Gastroesophageal sphincter (tissue), 4 donors: ENCODE results near the gene ARHGAP26. TPM values are rescaled to one million over a fixed set of nuclear protein-coding genes. Genes with fewer than 3 reads are reported as not detected.

ENCODE experiments used
- ATAC-seq: fragments of 150-250 bp; one replicate; pipeline ENCODE4 v1.9.1; 2016; ENCODE audit warnings: mild to moderate bottlenecking, moderate library complexity
- H3K27ac ChIP-seq, 4 donors: fragments of 200-600 bp; sonication (generic) in 3 of 4; 1 replicate in 3 of 4; 2 replicates in 1 of 4; pipeline ENCODE4 v1.5.1; 2016 to 2019
- H3K27me3 ChIP-seq: fragments of 200-600 bp; sonication (generic); one replicate; pipeline ENCODE4 v1.5.1; 2019
- H3K36me3 ChIP-seq, 2 donors: fragments of 200-600 bp; sonication (generic); one replicate each; pipeline ENCODE4 v1.5.1; 2019; ENCODE audit warnings: control low read depth in 1 of 2
- H3K4me1 ChIP-seq, 3 donors: fragments of 200-600 bp; sonication (generic); 1 replicate in 2 of 3; 2 replicates in 1 of 3; pipeline ENCODE4 v1.5.1; 2016 to 2019; ENCODE audit warnings: control low read depth in 2 of 3
- H3K4me3 ChIP-seq, 2 donors: fragments of 200-600 bp; sonication (generic); one replicate each; pipeline ENCODE4 v1.5.1; 2019; ENCODE audit warnings: mild to moderate bottlenecking in 1 of 2, moderate library complexity in 1 of 2
- H3K9me3 ChIP-seq, 3 donors: fragments of 200-600 bp; sonication (generic); one replicate each; pipeline ENCODE4 v1.5.1; 2017 to 2019; ENCODE audit warnings: control low read depth in 2 of 3
- CTCF ChIP-seq, 4 experiments: fragments of 200-600 bp in 2 of 4; fragments of 450-650 bp in 2 of 4; sonication (generic) in 1 of 4; IDR thresholded peaks; one replicate each; pipeline ENCODE4 v1.5.1; 2017 to 2019; ENCODE audit warnings: antibody characterized with exemption in 4 of 4, mild to moderate bottlenecking in 2 of 4, moderate library complexity in 2 of 4
- EP300 ChIP-seq: sonication (generic); formaldehyde crosslinking; IDR thresholded peaks from one replicate; pipeline ENCODE4 v1.6.1; 2017; ENCODE audit warnings: antibody characterized with exemption, mild to moderate bottlenecking
- POLR2A ChIP-seq, 2 donors: fragments of 450-650 bp; IDR thresholded peaks; one replicate each; pipeline ENCODE4 v1.6.1; 2017; ENCODE audit warnings: antibody characterized with exemption in 2 of 2, mild to moderate bottlenecking in 2 of 2, moderate library complexity in 1 of 2
- POLR2AphosphoS5 ChIP-seq: sonication (generic); formaldehyde crosslinking; IDR thresholded peaks from one replicate; pipeline ENCODE4 v1.6.1; 2017; ENCODE audit warnings: antibody characterized with exemption
- WGBS, 2 donors: methylation state at CpG; one replicate each; pipeline ENCODE4 v1.1.5; 2018; ENCODE audit warnings: low coverage in 1 of 2; 5-methylcytosine and 5-hydroxymethylcytosine counted together
- total RNA-seq, 4 donors: library from RNA; depleted of rRNA; stranded (reverse); fragments of >200 nt; gene quantifications; one replicate each; pipeline ENCODE4 v1.1.0, GENCODE V29; 2016

Gene ARHGAP26
- total RNA-seq, 4 donors from 2014 or later = 15.2 to 41.7 (median 31.7) TPM

DNA sequence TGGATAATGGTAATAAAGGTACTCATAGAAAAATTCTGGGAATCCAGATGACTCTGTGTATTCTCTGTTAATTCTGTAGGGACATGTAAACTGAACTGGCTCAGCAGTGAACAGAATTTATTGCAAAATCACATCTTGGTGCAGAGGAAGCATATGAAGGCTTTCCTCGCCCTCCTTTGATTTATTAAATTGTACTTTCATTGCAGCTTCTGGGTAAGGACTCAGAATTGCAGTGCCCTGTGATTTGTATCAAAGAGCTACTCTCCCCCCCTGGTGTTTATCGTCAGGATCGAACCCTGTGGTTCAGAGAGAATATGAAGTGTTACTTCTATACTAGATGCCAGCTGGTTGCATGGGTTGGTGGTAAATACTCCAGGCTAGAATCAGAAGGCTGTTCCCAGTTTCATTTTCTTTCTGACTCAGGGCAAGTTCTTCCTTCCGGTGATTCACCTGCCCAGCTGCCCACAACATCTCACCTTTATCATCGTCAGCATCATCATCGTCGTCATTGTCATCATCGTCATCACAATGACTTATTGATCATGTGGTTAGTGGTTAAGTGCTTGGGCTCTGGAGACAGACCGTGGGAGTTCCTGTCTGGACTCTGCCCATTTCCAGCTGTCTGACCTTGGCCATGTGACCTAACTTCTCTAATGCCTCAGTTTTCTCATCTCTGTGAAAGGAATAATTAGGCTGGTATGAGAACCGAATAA lies 238.8 kb downstream of the ARHGAP26 start:
- WGBS, 2 donors = 59 to 81% methylated on average over 8 to 10 of the region's 10 CpGs
- Histone ChIP-seq H3K4me3 (no peak overlapping the region), H3K9me3 (no peaks in the 10 kb centered on the region), H3K4me1 (peaks cover 3 to 48% (median 15%) of the 10 kb centered on the region in 3 donors), H3K27me3 (no peaks in the 10 kb centered on the region), H3K36me3 (no peaks in the 10 kb centered on the region), H3K27ac (no peak overlapping the region)
- ATAC-seq = peak; percentile 32
- TF ChIP-seq POLR2AphosphoS5 (no peak), EP300 (no peak), POLR2A (IDR thresholded peaks at IDR 0.05) (no peak), CTCF (IDR thresholded peaks at IDR 0.05) (no peak)

- peaks cover 0 to 9% of the 10 kb centered on the region in 2 donors for H3K36me3 ChIP-seq
- H3K27me3 ChIP-seq = no peaks in the 10 kb centered on the region
- no peak for ATAC-seq
- 88 to 100% methylated on average over 1 of the region's 1 CpG for WGBS, 2 donors
- H3K4me1 ChIP-seq = peaks cover 3 to 40% (median 13%) of the 10 kb centered on the region in 3 donors
- H3K27ac ChIP-seq = no peak overlapping the region
- no peak overlapping the region for H3K4me3 ChIP-seq
- no peaks in the 10 kb centered on the region for H3K9me3 ChIP-seq
- no peak for TF ChIP-seq EP300
- no peak for TF ChIP-seq POLR2AphosphoS5
- no peak for TF ChIP-seq CTCF (IDR thresholded peaks at IDR 0.05)
- no peak for TF ChIP-seq POLR2A (IDR thresholded peaks at IDR 0.05)
These were observed 240.2 kb downstream of the ARHGAP26 start for GRCh38 chr5:143010351-143010750.

DNA sequence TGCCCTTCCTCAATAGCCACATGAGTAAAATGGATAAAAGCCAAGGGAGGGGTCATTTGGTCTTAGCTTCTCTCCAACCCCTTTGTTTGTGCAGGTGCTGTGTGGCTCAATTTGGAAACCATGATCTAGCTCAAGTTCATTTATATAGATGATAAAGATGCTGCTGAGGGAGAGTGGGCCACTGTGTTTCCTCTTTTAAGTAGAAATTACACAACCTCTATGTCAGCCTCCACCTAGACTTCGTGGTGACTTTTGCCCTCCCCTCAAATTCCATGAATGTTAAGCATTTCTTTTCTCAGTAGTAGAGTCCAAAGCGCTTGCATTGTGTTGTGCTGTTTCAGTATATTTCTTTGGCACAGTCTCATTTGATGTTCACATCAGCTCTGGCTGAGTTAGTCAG lies 241.4 kb downstream of the ARHGAP26 start:
- H3K4me3 ChIP-seq = no peak overlapping the region
- peaks cover 3 to 28% (median 8%) of the 10 kb centered on the region in 3 donors for H3K4me1 ChIP-seq
- no peaks in the 10 kb centered on the region for H3K9me3 ChIP-seq
- no peak for ATAC-seq
- WGBS, 2 donors = 75 to 94% methylated on average over 2 of the region's 2 CpGs
- TF ChIP-seq POLR2AphosphoS5 (no peak), CTCF (IDR thresholded peaks at IDR 0.05) (no peak), EP300 (no peak), POLR2A (IDR thresholded peaks at IDR 0.05) (no peak)
- H3K27ac ChIP-seq = no peak overlapping the region
- H3K27me3 ChIP-seq = no peaks in the 10 kb centered on the region
- H3K36me3 ChIP-seq = peaks cover 0 to 11% of the 10 kb centered on the region in 2 donors

GRCh38 chr5:143013176-143013891 lies 243.2 kb downstream of the ARHGAP26 start:
- ATAC-seq = no peak
- 78 to 89% methylated on average over 3 to 4 of the region's 4 CpGs for WGBS, 2 donors
- H3K27ac ChIP-seq = no peak overlapping the region
- no peak overlapping the region for H3K4me3 ChIP-seq
- H3K27me3 ChIP-seq = no peaks in the 10 kb centered on the region
- H3K36me3 ChIP-seq = peaks cover 0 to 11% of the 10 kb centered on the region in 2 donors
- TF ChIP-seq POLR2A (IDR thresholded peaks at IDR 0.05) = no peak
- no peak for TF ChIP-seq POLR2AphosphoS5
- no peak for TF ChIP-seq CTCF (IDR thresholded peaks at IDR 0.05)
- TF ChIP-seq EP300 = no peak
- H3K9me3 ChIP-seq = no peaks in the 10 kb centered on the region
- H3K4me1 ChIP-seq = peaks cover 0 to 19% (median 0%) of the 10 kb centered on the region in 3 donors
